ENCODE data around the gene MED13. TPM values are rescaled to one million over a fixed set of nuclear protein-coding genes. Genes with fewer than 3 reads are reported as not detected.

The MED13 gene
- total and polyA plus RNA-seq, 2 donors (not counting 1 experiment from before 2014, with no cell fraction given) = 36.2 to 47.1 TPM

- Histone ChIP-seq H3K4me1 (ENCODE audit: control insufficient read depth, extremely low read depth, insufficient read depth, low read length) (no peaks in the 10 kb centered on the region), H3K27ac (ENCODE audit: insufficient read depth, low read length) (no peak overlapping the region), H3K4me2 (ENCODE audit: extremely low read depth, insufficient read depth, low read length) (no peak overlapping the region), H4K20me1 (ENCODE audit: control insufficient read depth, extremely low read depth, insufficient read depth, low read length) (no peaks in the 10 kb centered on the region), H3K79me2 (ENCODE audit: control insufficient read depth, insufficient read depth, low read length) (no peaks in the 10 kb centered on the region), H3K4me3 (replicated peaks in 1 of 4; ENCODE audit: control extremely low read depth in 1 of 4, insufficient read depth in 1 of 4, low read depth in 3 of 4, low read length in 4 of 4) (no peak overlapping the region), H3K36me3 (ENCODE audit: control insufficient read depth, insufficient read depth, low read length) (peaks cover 3% of the 10 kb centered on the region), H3K9ac (ENCODE audit: insufficient read depth, low read length) (no peak overlapping the region), H2AFZ (ENCODE audit: low read length) (no peak overlapping the region), H3K27me3 (ENCODE audit: control insufficient read depth, insufficient read depth, low read length) (no peaks in the 10 kb centered on the region), H3K9me3 (ENCODE audit: control insufficient read depth, insufficient read depth, low read depth, low read length) (no peaks in the 10 kb centered on the region)
- no peak for TF ChIP-seq CTCF (conservative IDR thresholded peaks at IDR 0.05 in 1 of 2, IDR thresholded peaks at IDR 0.05 in 1 of 2; ENCODE audit: low read depth in 1 of 2, low read length in 2 of 2)
- no peak for TF ChIP-seq EZH2 (IDR thresholded peaks at IDR 0.05; ENCODE audit: low read length, missing control alignments)
- DNase-seq (ENCODE audit: low read depth in 2 of 2) = no peak
Observed at GRCh38 chr17:61966191-61966590, 98.9 kb downstream of the MED13 start.

DNA sequence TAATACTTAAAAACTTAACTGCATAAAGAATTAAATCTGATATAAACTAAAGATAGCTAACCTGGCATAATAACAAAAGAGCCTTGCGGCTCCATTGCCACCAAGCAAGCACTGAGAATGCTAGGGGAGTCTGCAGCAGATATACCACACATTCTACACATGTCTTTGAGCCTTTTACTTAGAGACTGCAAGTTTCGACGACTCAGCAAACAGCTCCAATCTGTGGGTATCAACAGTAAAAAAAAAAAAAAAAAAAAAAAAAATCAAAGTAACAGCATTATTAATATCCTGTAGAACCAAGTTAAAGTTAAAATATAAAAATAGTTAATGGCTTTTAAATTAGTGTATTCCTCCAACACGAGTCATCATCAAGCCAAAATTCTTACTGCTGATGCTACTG, 109.5 kb downstream of the MED13 start:
- no peaks in the 10 kb centered on the region for H3K27me3 ChIP-seq (ENCODE audit: control insufficient read depth, insufficient read depth, low read length)
- no peak overlapping the region for H3K9ac ChIP-seq (ENCODE audit: insufficient read depth, low read length)
- no peaks in the 10 kb centered on the region for H3K4me1 ChIP-seq (ENCODE audit: control insufficient read depth, extremely low read depth, insufficient read depth, low read length)
- DNase-seq (ENCODE audit: low read depth in 2 of 2) = no peak
- peaks cover 8% of the 10 kb centered on the region for H3K36me3 ChIP-seq (ENCODE audit: control insufficient read depth, insufficient read depth, low read length)
- H3K79me2 ChIP-seq (ENCODE audit: control insufficient read depth, insufficient read depth, low read length) = no peaks in the 10 kb centered on the region
- no peaks in the 10 kb centered on the region for H4K20me1 ChIP-seq (ENCODE audit: control insufficient read depth, extremely low read depth, insufficient read depth, low read length)
- TF ChIP-seq EZH2 (IDR thresholded peaks at IDR 0.05; ENCODE audit: low read length, missing control alignments) = no peak
- TF ChIP-seq CTCF (conservative IDR thresholded peaks at IDR 0.05 in 1 of 2, IDR thresholded peaks at IDR 0.05 in 1 of 2; ENCODE audit: low read depth in 1 of 2, low read length in 2 of 2) = no peak
- no peak overlapping the region for H3K4me2 ChIP-seq (ENCODE audit: extremely low read depth, insufficient read depth, low read length)
- no peak overlapping the region for H2AFZ ChIP-seq (ENCODE audit: low read length)
- H3K9me3 ChIP-seq (ENCODE audit: control insufficient read depth, insufficient read depth, low read depth, low read length) = no peaks in the 10 kb centered on the region
- H3K27ac ChIP-seq (ENCODE audit: insufficient read depth, low read length) = no peak overlapping the region
- H3K4me3 ChIP-seq (replicated peaks in 1 of 4; ENCODE audit: control extremely low read depth in 1 of 4, insufficient read depth in 1 of 4, low read depth in 3 of 4, low read length in 4 of 4) = no peak overlapping the region

DNA sequence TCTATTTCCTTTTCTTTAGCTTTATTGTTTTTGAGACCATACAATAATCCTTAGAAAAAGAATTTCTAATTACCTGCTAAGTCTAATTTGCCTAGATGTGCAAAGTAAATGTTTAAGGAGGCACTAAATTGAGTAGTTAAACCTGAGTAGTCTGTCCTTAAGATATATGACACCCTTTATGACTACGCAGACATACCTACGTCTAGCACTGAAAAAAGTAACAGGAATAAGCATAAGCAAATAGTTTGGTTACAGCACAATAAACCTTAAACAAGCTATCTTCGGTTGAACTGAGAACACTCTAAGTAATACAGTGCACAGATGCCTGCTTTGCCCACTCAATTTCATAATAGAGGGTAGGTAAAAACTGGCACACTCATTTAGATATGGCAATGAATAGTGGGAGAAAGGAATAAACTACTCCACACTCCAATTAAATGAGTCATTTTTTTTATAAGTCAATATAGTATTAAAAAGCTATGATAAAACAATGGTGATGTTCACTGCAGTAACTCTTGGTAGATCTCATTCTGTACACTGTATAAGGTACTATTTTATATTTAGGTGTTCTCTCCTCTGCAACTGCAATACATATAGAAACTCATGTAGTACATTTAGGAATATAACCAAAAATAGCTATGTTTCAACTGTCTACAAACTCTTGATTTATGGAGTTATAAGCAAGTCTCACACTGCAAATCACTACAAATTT, 117.6 kb downstream of the MED13 start:
- Histone ChIP-seq H3K27me3 (ENCODE audit: control insufficient read depth, insufficient read depth, low read length) (no peaks in the 10 kb centered on the region), H2AFZ (ENCODE audit: low read length) (no peak overlapping the region), H3K9me3 (ENCODE audit: control insufficient read depth, insufficient read depth, low read depth, low read length) (no peaks in the 10 kb centered on the region), H3K79me2 (ENCODE audit: control insufficient read depth, insufficient read depth, low read length) (no peaks in the 10 kb centered on the region), H3K4me1 (ENCODE audit: control insufficient read depth, extremely low read depth, insufficient read depth, low read length) (no peaks in the 10 kb centered on the region), H3K4me3 (replicated peaks in 1 of 4; ENCODE audit: control extremely low read depth in 1 of 4, insufficient read depth in 1 of 4, low read depth in 3 of 4, low read length in 4 of 4) (no peak overlapping the region), H4K20me1 (ENCODE audit: control insufficient read depth, extremely low read depth, insufficient read depth, low read length) (no peaks in the 10 kb centered on the region), H3K9ac (ENCODE audit: insufficient read depth, low read length) (no peak overlapping the region), H3K27ac (ENCODE audit: insufficient read depth, low read length) (no peak overlapping the region), H3K36me3 (ENCODE audit: control insufficient read depth, insufficient read depth, low read length) (peaks cover 10% of the 10 kb centered on the region), H3K4me2 (ENCODE audit: extremely low read depth, insufficient read depth, low read length) (no peak overlapping the region)
- no peak for DNase-seq (ENCODE audit: low read depth in 2 of 2)
- no peak for TF ChIP-seq CTCF (conservative IDR thresholded peaks at IDR 0.05 in 1 of 2, IDR thresholded peaks at IDR 0.05 in 1 of 2; ENCODE audit: low read depth in 1 of 2, low read length in 2 of 2)
- TF ChIP-seq EZH2 (IDR thresholded peaks at IDR 0.05; ENCODE audit: low read length, missing control alignments) = no peak

Data from fibroblast of lung (primary cell).